A549 treated with GW870086 at 1 μM for 4 hours (cell line): ENCODE data around the gene KCTD16. TPM values are rescaled to one million over a fixed set of nuclear protein-coding genes. Genes with fewer than 3 reads are reported as not detected.

Experiments used
- total RNA-seq: library from RNA; stranded (reverse); fragments of 200-300 nt; extraction: Qiagen RNA extraction; gene quantifications from 5 replicates; pipeline ENCODE4 v1.2.3, GENCODE V29; 2022; ENCODE audit warnings: low read depth

Gene KCTD16
- 0.01 to 0.07 TPM (median 0.03 TPM) in 4 of 5 replicates, not detected in the other for total RNA-seq

DNA sequence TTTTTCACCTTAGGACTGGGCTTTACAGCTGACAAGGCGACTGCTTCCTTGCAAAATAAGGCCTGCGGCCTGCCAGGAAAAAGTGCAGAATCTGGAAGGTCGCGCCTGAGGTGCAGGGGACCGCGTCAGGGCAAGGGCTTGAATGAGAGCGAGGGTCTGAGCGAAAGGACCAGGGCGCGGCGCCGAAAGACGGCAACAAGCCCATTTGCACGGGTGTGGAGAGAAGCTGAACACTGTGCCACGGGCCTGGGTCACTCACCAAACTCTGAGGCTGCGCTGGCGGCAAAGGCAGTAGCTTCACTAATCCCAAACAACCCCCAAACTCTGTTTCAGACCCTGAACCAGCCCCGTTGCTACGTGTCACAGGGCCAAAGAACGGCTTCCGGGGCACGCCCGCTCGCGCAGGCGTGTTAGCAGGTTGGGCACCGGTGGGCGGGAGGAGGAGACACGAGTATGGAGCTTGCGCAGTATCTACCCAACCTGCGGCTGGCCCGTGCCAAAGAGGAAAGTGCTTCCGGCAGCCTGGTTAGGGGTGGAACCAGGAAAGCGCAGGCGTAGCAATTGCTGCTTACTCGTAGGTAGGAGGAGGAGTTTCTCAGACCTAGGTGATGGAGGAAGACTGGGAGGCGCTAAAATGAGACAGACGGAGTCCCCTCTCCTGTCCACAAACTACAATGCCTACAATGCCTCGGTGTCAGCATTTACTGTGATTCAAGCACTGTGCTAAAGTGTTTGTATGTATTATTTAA lies at the start of gene KCTD16, which contains the start of gene YIPF5:
Gene KCTD16, plus strand, starts transcription at position 598 of the 749 bp plus-strand sequence.
Gene YIPF5, minus strand, starts transcription at position 384 of the 749 bp plus-strand sequence. CDS start 704 bp downstream, outside the sequence.

Other genes starting within 250 kb of the KCTD16 start
- gene YIPF5, start 214 bp upstream of the KCTD16 start, total RNA-seq, result 63.8 to 74.4 TPM (median 70.2 TPM) in 5 replicates